Stimulated activated naive CD8-positive, alpha-beta T cell treated with anti-CD3 and anti-CD28 coated beads, Interleukin-15, Interleukin-2, amounts not matched to agents 100 U/mL and 50 U/mL, for 24 hours (primary cell): ENCODE measurements around the gene TTC39B.
A peak's percentile ranks its signal among the peaks of the same experiment; 100 is the strongest.
"Not testable (repeated sequence)": the region's sequence is repeated elsewhere in the genome, so short reads cannot be mapped to it uniquely, and the experiment has no call there.

Experiments
- ATAC-seq: fragments of 150-1000 bp; cut with Tn5 transposase; one replicate; pipeline ENCODE4 v1.10.0; 2021
- DNase-seq: peaks from one replicate; pipeline ENCODE4 v3.0.0; 2021

TTC39B gene

DNA sequence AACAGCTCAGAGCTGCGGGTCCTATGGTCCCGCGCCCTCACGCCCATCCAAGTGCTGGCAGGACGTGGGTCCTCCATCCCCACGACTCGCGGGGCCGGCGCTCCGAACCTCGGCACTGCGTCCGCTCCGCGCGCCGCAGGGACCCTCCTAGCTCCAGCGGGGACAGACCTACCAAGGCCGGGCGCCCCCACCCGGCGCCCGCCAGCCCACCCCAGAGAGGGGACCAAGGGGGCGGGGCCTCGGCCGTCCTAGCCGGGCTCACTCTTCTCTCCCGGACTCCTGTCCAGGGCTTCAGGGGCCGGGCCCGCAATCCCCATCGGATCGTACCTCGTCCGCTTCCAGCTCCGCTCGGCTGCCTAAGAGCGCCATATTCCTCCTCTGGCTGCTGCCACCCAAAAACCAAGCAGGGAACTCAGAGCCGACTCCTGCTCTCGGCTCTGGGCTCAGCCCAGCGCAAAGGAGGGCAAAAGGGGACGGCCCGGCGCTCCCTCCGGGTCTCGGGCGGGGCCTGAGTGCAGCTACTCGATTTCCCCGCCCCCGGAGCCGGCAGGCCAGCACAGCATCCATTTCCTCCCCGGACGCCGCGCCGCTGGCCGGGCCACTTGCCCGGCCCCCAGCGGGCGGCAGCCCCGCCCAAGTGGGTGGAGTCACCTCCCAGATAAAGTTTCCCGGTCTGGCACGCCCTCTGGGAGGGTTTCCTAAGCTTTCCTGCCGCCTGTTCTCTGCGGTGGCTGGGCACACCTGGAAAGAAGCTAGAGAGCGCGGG lies at the start of gene TTC39B:
Gene TTC39B (minus strand): TSS at position 460 of the 766 bp plus-strand sequence. CDS start 91 bp downstream, at position 369.
- ATAC-seq (peak; percentile 93), DNase-seq (peak; percentile 92)

DNA sequence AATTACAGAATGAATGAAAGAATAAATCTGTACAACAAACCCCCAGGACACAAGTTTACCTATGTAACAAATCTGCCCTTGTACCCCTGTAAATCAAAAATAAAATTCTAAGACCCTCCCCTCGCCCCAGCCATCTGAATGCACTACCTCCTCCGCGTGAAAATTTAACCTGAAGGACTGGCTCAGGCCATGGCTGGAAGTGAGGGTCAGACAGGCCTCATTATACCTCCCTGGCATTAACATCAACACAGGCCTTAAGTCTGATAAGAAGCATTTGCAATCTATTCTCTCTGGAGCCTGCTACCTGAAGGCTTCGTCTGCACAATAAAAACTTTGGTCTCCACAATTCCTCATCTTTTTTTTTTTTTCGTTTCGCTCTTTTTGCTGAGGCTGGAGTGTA lies 48.7 kb upstream of the TTC39B start:
- ATAC-seq (no peak), DNase-seq (no peak)

DNA sequence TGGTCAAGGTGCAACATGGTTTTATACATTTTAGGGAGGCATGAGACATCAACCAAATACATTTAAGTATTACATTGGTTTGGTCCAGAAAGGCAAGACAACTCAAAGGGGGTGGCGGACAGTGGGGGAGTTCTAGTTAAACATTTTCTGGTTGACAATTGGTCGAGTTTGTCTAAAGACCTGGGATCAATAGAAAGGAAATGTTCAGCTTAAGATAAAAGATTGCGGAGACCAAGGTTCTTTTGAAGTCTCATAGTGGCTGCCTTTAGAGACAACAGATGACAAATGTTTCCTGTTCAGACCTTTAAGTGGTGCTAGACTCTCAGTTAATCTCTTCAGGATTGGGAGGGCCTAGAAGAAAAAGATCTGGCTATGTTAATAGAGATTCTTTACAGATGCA lies 47.7 kb upstream of the TTC39B start:
- ATAC-seq (no peak), DNase-seq (no peak)

DNA sequence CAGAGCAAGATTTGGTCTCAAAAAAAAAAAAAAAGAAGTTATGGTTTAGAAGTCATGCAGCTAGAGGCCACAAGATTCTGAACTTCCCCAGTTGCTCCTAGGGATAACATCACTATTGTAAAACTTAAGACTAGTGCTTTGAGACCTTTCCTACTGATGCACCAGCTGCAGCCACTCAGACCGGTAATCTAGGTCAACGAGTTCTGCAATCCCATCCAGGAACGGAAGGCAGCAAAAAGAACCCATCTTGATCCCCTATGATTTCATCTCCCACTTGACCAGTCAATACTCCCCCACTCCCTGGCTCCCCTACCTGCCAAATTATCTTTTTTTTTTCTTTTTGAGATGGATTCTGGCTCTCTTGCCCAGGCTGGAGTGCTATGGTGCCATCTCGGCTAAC lies 46.9 kb upstream of the TTC39B start:
- DNase-seq, result no peak

DNA sequence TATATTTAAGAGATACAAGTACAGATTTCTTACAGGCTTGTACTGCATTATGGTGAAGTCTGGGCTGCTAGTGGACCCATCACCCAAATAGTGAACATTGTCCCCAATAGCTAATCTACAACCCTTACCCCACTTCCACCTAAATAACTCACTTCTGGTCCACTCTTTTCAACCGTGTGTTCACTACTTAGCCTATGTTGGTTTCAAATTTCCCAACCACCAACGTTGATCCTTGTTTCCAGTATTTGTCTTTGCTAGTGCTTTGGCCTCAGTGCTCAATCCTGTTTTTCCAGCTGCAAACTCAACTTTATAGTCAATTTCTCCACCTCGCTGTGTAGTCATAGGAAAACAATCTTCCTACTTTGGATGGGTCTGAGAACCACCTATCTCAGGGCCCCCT lies 45.3 kb upstream of the TTC39B start:
- no peak for DNase-seq
- ATAC-seq, result no peak

More for the DNA sequence above, 46.9 kb upstream of the TTC39B start:
- no peak for ATAC-seq

DNA sequence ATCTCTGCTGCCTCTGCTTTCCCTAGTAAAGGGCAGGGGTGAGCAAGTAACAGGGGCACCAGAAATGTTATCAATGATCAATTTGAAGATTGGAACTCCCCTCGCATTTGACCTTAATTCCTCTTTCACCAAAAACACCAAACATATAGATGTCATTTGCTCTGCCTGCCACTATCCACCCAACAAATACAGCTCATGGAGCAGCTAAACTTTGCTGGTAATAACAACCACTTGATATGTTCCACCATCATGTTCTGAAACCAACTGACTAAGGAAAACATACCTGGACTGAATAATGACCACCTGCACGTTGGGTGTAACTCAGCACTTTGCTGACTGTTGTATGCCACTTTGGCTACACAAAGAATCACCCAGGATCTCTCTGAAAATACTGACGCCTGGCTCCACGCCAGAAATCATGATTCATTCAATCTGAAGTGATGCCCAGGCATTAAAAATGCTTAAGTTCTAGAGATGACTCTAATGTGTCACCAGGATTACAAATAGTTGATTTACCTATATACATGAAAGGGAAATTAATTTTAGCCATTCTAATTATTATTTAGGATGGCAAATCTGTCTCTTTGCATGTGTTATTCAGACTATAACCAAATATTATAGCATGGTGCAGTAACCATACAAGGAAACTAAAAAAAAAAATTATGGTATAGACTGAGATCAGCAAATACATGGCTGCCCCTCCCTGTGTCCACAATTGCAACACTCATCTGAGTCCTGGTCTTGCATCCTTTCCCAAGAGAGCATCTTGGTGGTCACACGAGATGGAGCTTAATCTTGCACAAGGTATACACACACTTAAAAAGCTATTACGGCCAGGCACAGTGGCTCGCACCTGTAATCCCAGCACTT lies 43.1 kb upstream of the TTC39B start:
- DNase-seq (peak; percentile 30), ATAC-seq (no peak)

DNA sequence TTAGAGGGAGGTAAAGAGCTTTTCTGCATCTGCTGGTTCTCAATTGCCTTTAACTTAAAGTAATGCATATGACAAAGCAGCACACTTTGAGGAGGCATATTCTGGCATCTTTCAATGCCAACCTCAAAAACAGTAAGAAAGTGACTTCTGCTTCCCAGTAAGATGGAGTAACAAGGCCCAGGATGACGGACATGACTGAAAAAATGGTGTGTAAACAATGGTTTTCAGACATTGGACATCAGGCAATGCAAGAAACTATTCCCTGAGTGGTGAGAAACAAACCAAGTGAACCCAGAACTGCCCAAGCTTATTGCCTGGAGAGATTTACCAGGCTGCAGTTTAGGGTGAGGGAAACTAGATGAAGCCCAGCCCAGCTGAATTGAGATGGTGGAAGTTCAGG lies 39.8 kb upstream of the TTC39B start:
- DNase-seq (no peak), ATAC-seq (no peak)

DNA sequence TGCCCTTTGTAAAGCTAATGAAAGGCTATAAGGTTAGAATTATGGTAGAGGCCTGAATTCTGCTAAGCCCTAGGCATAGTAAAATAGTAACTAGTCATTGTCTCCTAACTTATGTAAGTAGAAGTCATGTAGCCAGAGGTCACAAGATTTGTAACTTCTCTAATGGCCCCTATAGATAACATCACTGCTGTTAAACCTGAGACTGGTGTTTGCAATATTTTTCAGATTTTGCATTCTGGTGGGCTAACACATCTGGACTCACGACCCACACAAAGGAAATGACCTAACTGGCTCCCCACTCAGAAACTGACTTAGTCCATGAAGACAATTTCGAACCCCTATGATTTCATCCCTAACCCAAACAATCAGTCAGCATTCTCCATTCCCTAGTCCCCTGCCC lies 37.2 kb upstream of the TTC39B start:
- ATAC-seq (no peak), DNase-seq (no peak)

DNA sequence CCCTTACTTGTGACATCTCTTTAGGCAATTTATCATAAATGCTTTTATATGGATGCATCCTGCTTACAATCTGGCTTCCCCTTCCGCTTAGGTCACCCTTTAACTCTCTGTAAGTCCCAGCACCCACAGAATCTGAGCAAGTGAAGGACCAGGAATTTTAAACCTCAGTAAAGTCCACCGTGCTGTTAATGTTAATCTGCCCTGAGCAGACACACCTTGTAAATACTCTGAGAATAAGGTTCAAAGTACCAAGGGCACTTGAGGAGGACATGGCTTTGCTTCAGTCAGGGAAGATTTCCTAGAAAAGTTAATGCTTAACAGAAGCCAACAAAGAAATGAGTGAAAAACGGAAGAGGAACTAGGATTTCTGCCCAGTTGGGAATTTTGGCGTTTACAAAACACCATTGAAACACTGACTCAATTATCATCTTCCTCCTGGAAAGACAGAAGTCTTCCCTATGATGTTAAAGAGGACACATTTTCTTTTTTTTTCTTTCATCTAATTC lies 26.4 kb upstream of the TTC39B start:
- DNase-seq (no peak), ATAC-seq (no peak)

DNA sequence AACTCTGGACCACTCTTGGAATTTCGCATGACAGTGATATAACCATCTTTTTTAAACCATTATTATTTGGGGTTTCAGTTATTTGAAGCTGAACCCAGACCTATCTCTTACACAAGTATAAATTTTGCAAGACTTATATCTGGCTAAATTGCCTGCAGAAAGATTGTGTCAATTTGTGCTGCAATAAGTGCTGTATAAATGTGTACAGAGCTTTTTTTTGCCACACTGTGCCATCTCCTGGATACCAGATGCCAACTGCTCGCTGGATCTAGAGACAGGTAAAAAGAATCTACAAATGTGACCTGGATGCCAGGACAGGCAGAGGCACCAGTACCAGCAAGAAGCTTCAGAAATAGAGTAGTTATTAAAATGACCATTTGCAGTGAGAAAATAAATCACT lies 25.9 kb upstream of the TTC39B start:
- ATAC-seq, result no peak

DNA sequence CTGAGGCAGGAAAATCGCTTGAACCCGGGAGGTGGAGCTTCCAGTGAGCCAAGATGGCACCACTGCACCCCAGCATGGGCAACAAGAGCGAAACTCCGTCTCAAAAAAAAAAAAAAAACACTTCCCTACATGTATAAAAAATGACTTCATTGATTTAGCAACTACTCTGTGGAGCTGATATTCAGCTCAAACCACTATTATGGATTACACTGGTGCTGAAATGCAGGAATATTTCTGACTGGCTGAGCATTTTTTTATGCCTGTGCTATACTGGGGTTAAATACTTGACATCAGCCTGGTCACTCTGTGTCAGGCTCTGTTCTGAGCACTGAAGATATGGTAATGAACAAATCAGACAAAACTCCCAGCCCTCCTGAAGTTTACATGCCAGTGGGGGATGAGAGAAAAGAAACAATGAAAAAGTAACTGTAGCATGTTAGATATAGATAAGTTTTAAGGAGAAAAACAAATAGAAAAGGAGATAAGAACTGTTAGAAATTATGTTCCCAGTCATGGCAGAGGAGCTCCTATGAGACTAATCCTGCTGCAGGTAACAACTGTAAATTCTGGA lies 22.6 kb upstream of the TTC39B start:
- DNase-seq (no peak), ATAC-seq (no peak)

More for the DNA sequence above, 25.9 kb upstream of the TTC39B start:
- DNase-seq, result no peak

DNA sequence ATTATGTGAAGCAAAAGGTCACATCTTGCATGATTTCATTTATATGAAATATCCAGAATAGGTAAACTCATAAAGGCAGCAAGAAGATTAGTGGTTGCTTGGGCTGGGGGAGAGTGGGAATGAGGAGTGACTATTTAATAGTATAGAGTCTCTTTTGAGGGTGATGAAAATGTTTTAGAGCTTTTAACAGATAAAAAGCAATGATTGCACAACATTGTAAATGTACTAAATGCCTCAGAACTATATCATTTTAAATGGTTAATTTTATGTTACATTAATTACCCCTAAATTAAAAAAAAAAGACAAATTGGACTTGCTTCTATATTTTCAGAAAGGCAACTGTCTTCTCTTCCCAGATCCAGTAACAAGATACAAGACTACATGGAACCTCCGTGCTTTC lies 21.9 kb upstream of the TTC39B start:
- ATAC-seq (no peak), DNase-seq (no peak)

DNA sequence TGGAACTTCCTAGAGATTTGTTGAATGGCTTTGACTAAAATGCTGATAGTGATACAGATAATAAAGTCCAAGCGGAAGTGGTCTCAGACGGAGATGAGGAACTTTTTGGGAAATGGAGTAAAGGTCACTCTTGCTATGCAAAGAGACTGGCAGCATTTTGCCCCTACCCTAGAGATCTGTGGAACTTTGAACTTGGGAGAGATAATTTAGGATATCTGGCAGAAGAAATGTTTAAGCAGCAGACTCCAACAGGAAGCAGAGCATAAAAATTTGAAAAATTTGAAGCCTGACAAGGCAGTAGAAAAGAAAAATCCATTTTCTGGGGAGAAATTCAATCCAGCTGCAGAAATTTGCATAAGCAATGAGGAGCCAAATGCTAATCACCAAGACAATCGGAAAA lies 15.7 kb upstream of the TTC39B start:
- not testable (repeated sequence) for DNase-seq, ATAC-seq

DNA sequence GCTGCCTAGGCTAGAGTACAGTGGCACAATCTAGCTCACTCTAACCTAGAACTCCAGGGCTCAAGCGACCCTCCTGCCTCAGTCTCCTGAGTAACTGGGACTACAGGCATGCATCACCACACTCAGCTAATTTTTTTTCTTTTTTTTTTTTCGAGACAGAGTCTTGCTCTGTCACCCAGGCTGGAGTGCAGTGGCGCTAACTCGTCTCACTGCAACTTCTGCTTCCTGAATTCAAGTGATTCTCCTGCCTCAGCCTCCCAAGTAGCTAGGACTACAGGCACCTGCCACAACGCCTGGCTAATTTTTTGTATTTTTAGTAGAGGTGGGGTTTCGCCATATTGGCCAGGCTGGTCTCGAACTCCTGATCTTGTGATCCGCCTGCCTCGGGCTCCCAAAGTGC lies 12.6 kb upstream of the TTC39B start:
- not testable (repeated sequence) for ATAC-seq, DNase-seq

DNA sequence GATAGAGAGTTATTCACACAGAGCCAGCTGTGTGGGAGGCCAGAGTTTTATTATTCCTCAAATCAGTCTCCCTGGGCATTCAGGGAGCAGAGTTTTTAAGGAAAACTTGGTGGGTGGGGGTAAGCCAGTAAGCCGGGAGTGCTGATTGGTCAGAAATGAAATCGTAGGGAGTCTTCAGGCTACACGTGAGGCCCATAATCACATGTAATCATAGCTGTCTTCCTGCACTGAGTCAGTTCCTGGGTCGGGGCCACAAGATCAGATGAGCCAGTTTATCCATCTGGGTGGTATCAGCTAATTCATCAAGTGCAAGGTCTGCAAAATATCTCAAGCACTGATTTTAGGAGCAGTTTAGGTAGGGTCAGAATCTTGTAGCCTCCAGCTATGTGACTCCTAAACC lies 10.8 kb upstream of the TTC39B start:
- DNase-seq (no peak), ATAC-seq (no peak)

DNA sequence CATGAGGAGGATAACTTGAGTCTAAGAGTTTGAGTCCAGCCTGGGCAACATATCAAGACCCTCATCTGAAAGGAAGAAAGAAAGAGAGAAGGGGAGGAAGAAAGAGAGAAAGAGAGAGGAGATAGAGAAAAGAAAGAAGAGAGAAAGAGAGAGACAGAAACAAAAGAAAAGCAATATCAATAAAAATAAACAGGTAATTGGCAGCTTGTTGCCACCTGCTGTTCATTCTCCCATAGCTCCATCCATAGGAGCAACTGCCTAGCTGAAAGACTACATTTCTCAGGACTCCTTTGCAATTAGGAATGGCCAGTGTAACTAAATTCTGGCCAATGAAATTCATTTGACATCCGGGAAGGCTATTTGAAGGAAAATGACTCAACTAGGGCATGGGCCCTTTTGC lies 4.6 kb upstream of the TTC39B start:
- DNase-seq (no peak), ATAC-seq (no peak)

DNA sequence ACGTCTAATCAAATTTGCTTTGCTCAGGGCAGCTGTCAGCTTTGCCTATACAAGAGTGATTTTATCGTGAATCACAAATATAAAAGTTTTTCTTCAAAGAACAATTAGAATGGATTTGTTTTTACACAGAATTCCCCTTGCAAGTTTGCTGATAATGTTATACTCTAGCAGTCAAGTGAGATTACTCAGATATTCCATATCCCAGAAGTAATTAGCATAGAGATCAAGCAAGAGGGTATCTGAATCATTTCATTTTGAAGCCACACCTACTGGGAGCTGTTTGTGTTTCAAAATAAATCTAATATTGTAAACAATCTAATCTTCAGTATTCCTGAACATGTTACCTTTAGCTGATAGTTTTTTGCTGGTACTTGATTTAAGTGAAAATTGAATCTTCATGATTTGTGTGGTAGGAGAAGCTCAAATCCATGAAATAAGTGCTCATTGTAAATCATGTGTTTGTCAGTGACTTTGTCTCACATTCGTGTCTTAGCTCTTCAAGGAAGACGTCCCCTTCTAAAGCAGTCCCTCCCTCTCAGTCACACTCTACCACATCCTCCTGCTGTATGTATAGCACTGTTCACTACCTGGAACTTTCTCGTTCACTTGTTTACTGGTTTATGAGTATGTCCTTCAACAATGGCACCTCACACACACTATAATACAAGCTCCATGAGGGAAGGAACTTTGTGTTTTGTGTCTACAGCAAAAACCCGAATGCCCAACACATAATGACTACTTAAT lies 3.3 kb upstream of the TTC39B start:
- ATAC-seq (peak; percentile 31), DNase-seq (no peak)

DNA sequence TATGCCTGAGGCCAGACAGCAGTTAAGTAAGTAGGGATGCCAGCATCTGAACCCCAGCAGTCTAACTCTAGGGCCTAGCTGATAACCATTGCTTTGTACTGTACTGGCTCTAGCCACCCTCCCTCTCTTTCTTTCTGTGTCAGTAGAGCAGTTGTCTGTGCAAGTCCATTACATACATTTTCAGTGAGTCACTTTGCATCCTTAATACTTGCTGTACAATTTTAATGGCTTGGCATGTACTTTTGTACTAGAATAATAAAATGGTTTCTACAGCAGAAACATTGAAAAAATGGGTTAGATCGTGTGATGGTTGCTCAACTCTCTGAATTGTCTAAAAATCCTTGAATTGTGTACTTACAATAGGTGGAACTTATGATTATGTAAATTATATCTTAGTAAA lies 1.5 kb upstream of the TTC39B start:
- ATAC-seq (no peak), DNase-seq (no peak)

DNA sequence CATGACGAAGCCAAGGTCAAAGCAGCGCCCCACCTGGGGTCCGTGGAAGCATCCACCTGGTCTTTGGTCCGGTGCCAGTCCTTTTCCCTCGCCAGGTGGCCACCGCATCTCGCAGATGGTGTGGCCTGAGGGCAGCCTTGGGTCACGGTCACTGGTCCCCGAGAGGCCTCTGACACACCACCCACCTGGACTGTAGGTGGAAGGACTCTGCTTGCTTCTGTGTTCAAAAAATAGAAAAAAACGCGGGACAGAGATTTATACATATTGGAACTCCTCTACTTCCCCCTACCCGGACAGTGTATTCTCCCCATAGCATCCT lies 466 bp upstream of the TTC39B start:
- DNase-seq (no peak), ATAC-seq (no peak)

DNA sequence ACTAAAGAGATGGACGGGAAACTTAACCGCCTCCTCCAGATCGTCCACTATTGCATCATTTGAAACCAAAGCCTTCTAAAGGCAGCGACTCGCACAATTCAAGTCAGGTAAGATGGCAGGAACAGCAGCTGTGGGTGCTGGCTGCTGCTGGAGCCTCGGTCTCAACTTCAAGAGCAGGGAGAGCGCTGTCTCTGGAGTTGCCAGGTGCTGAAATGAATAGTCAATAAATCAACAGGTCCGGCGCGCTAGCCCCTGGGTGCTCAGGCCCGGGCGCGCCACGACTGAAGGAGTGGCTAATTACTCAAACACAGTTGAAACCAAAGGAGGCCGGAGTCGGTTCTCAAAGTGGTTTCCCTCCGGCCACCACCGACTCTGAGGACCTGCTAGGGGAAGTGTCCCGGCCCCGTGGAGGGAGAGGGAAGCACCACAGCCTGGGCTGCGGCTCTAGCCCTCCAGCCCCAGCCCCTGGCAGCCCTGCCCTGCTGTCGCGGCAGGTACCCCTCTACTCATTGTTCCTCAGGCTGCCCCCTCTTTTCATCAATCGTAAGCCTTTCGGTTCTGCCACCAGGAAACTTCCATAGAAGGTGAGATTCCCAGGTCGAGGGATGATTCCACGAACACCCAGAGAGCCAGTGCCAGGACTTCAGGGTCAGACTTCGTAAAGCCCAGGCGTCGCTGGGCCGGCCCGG lies 804 bp downstream of the TTC39B start:
- ATAC-seq, result peak; percentile 16
- peak; percentile 50 for DNase-seq

DNA sequence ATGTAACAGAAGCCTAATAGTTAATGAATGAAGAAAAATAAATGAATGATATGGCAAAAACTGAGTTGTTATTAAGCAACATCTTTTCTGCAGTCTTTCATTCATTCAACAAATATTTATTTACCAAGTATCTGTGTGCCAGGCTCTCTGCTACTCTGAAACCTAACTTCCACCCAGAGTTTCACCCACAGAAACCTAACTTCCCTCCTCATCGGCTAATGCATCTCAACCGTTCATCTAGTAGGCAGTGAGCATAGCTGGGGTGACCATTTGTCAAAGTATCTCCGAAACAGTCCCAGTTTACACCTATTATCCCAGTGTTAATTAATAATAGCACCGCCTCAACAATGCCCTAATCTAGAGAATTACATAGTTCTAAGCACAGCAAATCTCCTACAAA lies 1.5 kb downstream of the TTC39B start:
- DNase-seq (no peak), ATAC-seq (no peak)

DNA sequence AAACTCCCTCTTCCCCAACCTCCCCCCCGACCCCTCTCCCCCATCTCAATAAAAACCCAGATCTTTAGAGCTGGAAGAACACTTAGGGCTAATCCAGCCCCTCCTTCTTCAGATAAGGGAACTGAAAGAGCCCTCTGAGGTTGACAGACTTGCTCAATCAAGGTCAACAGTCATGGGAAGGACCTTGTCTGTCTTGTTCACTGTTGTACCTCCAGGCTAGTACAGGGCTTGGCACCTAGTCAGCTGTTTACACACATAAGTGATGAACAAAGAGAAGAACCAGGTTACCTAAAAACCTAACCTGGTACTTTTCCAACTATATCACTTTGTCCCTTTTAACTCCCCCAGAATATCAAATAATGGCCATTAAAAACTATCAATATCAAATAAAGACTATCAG lies 2.4 kb downstream of the TTC39B start:
- DNase-seq (no peak), ATAC-seq (no peak)
